Astrocyte (in vitro differentiated cells and primary cell): ENCODE results near the gene PPP1R9A. TPM values are rescaled to one million over a fixed set of nuclear protein-coding genes. Genes with fewer than 3 reads are reported as not detected.
A peak's percentile ranks its signal among the peaks of the same experiment; 100 is the strongest.

Experiments used
- DNase-seq: peaks from one replicate; pipeline ENCODE4 v3.0.0-alpha.2; 2010; ENCODE audit warnings: low read depth
- FAIRE-seq: peaks from 2 replicates; lab custom pipeline; 2011; peaks lifted over from hg19 to GRCh38; lab: Jason Lieb, UNC
- H2AFZ ChIP-seq: 2 replicates; pipeline ENCODE4 v1.6.0; 2012; ENCODE audit warnings: low read depth, low read length, inconsistent platforms
- H3K27ac ChIP-seq: 2 replicates; pipeline ENCODE4 v1.5.1; 2011; ENCODE audit warnings: low read depth, low read length, inconsistent platforms
- H3K27me3 ChIP-seq: 2 replicates; pipeline ENCODE4 v1.6.0; 2011; ENCODE audit warnings: low read length, inconsistent platforms; ENCODE audit not compliant: insufficient read depth
- H3K36me3 ChIP-seq: 2 replicates; pipeline ENCODE4 v1.5.1; 2011; ENCODE audit warnings: low read length, inconsistent platforms; ENCODE audit not compliant: insufficient read depth
- H3K4me1 ChIP-seq: 2 replicates; pipeline ENCODE4 v1.5.1; 2011; ENCODE audit warnings: low read length, inconsistent platforms; ENCODE audit not compliant: insufficient read depth
- H3K4me2 ChIP-seq: 2 replicates; pipeline ENCODE4 v1.6.0; 2012; ENCODE audit warnings: low read length, inconsistent platforms
- H3K4me3 ChIP-seq: 2 replicates; pipeline ENCODE4 v1.5.1; 2011; ENCODE audit warnings: low read depth, mild to moderate bottlenecking, low read length, inconsistent platforms; ENCODE audit not compliant: insufficient read depth
- H3K79me2 ChIP-seq: 2 replicates; pipeline ENCODE4 v1.6.0; 2012; ENCODE audit warnings: mild to moderate bottlenecking, low read length, inconsistent platforms; ENCODE audit not compliant: insufficient read depth
- H3K9ac ChIP-seq: 2 replicates; pipeline ENCODE4 v1.6.0; 2012; ENCODE audit warnings: mild to moderate bottlenecking, low read length, inconsistent platforms
- H3K9me3 ChIP-seq: 2 replicates; pipeline ENCODE4 v1.5.1; 2012; ENCODE audit warnings: low read depth, mild to moderate bottlenecking, low read length, inconsistent platforms; ENCODE audit not compliant: insufficient read depth
- H4K20me1 ChIP-seq: 2 replicates; pipeline ENCODE4 v1.6.0; 2012; ENCODE audit warnings: low read length, inconsistent platforms; ENCODE audit not compliant: insufficient read depth
- H3K27ac Mint-ChIP-seq: one replicate; pipeline ENCODE4 v1.8.0; 2021; ENCODE audit warnings: mild to moderate bottlenecking, mixed read lengths; ENCODE audit not compliant: unreplicated experiment
- H3K27me3 Mint-ChIP-seq: one replicate; pipeline ENCODE4 v1.8.0; 2021; ENCODE audit warnings: low read depth, mixed read lengths; ENCODE audit not compliant: unreplicated experiment
- H3K36me3 Mint-ChIP-seq: one replicate; pipeline ENCODE4 v1.8.0; 2021; ENCODE audit warnings: low read depth, mixed read lengths; ENCODE audit not compliant: unreplicated experiment
- H3K4me1 Mint-ChIP-seq: one replicate; pipeline ENCODE4 v1.8.0; 2021; ENCODE audit warnings: low read depth, mixed read lengths; ENCODE audit not compliant: unreplicated experiment
- H3K4me3 Mint-ChIP-seq: one replicate; pipeline ENCODE4 v1.8.0; 2021; ENCODE audit warnings: mild to moderate bottlenecking, moderate library complexity, mixed read lengths; ENCODE audit not compliant: unreplicated experiment
- H3K9me3 Mint-ChIP-seq: one replicate; pipeline ENCODE4 v1.8.0; 2021; ENCODE audit warnings: mild to moderate bottlenecking, mixed read lengths; ENCODE audit not compliant: unreplicated experiment
- EZH2 ChIP-seq: IDR thresholded peaks from 2 replicates; pipeline ENCODE4 v1.6.1; 2012; ENCODE audit warnings: mild to moderate bottlenecking, low read length, inconsistent platforms; ENCODE audit not compliant: insufficient read depth
- total RNA-seq: library from RNA; stranded (reverse); gene quantifications from 2 replicates; pipeline ENCODE4 v1.2.1, GENCODE V29; 2021
- TF ChIP-seq, protein P1 (sequence below): IDR thresholded peaks from 2 replicates; pipeline ENCODE4 v1.5.1; 2011; ENCODE audit warnings: low read depth, mild to moderate bottlenecking, inconsistent platforms, low read length, moderate library complexity; ENCODE audit not compliant: insufficient read depth

PPP1R9A gene
- total RNA-seq, 1 donor from 2014 or later: 7.5 TPM

DNA sequence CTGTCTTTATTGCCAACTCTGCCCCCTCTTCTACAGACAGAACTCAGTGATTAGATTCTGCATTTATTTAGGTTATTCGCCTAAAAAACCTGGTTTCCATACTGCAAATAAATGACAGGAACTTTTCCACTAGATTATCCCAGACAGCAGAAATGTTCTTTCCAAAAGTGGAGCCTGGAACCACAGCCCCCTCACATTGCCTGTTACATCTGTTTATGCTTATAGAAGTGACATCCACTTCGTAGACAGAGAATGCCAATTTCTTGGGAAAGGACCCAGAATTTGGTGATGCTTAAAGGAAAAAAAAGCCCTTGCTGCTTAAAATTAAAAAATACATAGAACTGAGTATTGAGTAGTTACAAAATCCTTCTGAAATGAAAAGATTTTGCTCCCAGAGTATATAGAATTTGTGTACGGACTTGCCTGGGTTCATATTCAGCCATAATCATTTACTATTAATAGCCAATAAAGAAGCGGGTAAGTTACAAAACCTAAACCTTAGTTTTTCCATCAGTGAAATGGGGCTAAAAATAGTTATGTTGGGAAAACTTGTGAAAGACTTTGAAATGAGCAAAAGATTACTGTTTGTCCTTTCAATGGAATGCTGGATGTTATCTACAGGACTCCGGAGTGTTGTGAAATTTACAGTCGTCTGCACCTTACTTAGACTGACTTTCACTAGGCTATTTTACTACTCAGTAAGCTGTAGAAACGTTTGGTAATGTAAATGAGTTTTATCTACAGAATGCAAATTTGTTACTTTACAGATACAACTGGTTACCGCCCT is 1.1 kb upstream of the PPP1R9A start:
- H3K4me3 Mint-ChIP-seq: no peak overlapping the region

DNA sequence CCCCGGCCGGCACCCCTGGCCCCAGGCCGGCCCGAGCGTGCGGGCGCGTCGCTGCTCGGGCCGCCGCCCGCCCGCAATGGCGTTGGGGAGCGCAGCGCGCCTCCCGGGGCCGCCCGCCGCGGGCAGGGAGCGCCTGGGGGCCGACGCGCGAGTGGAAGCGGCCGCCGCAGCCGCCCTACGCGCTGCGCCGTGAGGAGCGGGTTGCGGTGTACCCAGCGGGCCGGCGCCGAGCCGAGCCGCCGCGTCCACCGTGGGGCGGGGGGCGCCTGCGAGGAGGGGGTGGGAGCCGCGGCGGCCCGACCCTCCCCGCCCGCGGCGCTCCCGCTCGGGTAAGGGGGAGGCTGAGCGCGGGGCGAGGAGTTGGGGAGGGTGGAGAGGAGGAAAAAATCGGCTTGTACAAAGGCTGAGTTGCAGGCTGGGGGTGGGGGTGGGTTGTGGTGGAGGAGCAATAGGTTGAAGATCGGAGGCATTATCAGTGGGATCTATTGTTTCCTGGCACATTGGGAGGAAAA is 473 bp downstream of the PPP1R9A start:
- DNase-seq (no peak), FAIRE-seq (no peak)
- Mint-ChIP-seq H3K4me1 (peaks cover 4% of the 10 kb centered on the region), H3K9me3 (no peaks in the 10 kb centered on the region), H3K27ac (no peak overlapping the region), H3K4me3 (peak overlapping the region; percentile 90), H3K27me3 (no peaks in the 10 kb centered on the region), H3K36me3 (no peaks in the 10 kb centered on the region)
- Histone ChIP-seq H3K9me3 (no peaks in the 10 kb centered on the region), H3K27me3 (no peaks in the 10 kb centered on the region), H2AFZ (peak overlapping the region; percentile 93), H3K4me3 (peak overlapping the region; percentile 71), H4K20me1 (no peaks in the 10 kb centered on the region), H3K4me1 (peaks cover 6% of the 10 kb centered on the region), H3K9ac (peak overlapping the region; percentile 69), H3K27ac (no peak overlapping the region), H3K36me3 (no peaks in the 10 kb centered on the region), H3K79me2 (no peaks in the 10 kb centered on the region), H3K4me2 (peak overlapping the region; percentile 90)
- TF ChIP-seq EZH2: no peak
- TF ChIP-seq, protein P1, sequence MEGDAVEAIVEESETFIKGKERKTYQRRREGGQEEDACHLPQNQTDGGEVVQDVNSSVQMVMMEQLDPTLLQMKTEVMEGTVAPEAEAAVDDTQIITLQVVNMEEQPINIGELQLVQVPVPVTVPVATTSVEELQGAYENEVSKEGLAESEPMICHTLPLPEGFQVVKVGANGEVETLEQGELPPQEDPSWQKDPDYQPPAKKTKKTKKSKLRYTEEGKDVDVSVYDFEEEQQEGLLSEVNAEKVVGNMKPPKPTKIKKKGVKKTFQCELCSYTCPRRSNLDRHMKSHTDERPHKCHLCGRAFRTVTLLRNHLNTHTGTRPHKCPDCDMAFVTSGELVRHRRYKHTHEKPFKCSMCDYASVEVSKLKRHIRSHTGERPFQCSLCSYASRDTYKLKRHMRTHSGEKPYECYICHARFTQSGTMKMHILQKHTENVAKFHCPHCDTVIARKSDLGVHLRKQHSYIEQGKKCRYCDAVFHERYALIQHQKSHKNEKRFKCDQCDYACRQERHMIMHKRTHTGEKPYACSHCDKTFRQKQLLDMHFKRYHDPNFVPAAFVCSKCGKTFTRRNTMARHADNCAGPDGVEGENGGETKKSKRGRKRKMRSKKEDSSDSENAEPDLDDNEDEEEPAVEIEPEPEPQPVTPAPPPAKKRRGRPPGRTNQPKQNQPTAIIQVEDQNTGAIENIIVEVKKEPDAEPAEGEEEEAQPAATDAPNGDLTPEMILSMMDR: no peak

More for the DNA sequence above, 1.1 kb upstream of the PPP1R9A start:
- no peaks in the 10 kb centered on the region for H3K27me3 ChIP-seq
- no peaks in the 10 kb centered on the region for H3K9me3 ChIP-seq
- H3K27ac ChIP-seq: no peak overlapping the region
- no peaks in the 10 kb centered on the region for H3K27me3 Mint-ChIP-seq
- DNase-seq: no peak
- no peaks in the 10 kb centered on the region for H3K79me2 ChIP-seq
- H3K4me1 Mint-ChIP-seq: peaks cover 2% of the 10 kb centered on the region
- no peaks in the 10 kb centered on the region for H3K36me3 ChIP-seq
- no peaks in the 10 kb centered on the region for H3K36me3 Mint-ChIP-seq
- no peaks in the 10 kb centered on the region for H3K9me3 Mint-ChIP-seq
- no peak for TF ChIP-seq EZH2
- TF ChIP-seq, protein P1: no peak
- no peak overlapping the region for H3K4me2 ChIP-seq
- no peak for FAIRE-seq
- no peak overlapping the region for H2AFZ ChIP-seq
- H3K4me3 ChIP-seq: no peak overlapping the region
- peaks cover 6% of the 10 kb centered on the region for H3K4me1 ChIP-seq
- no peak overlapping the region for H3K9ac ChIP-seq
- H3K27ac Mint-ChIP-seq: no peak overlapping the region
- no peaks in the 10 kb centered on the region for H4K20me1 ChIP-seq
